HG03460 (cell line): Measurements from ENCODE around the gene PASK.
"Not testable (repeated sequence)": the region's sequence is repeated elsewhere in the genome, so short reads cannot be mapped to it uniquely, and the experiment has no call there.

Experiments
- ATAC-seq: cut with Tn5 transposase; IDR thresholded peaks from one replicate; pipeline ENCODE4 v1.9.1; 2021; ENCODE audit not compliant: unreplicated experiment

The PASK gene

GRCh38 chr2:241109210-241110088 lies 39.8 kb downstream of the PASK start:
- ATAC-seq: no peak

- ATAC-seq: no peak
Measured at GRCh38 chr2:241108271-241109209, 40.7 kb downstream of the PASK start.

- no peak for ATAC-seq
Measured at GRCh38 chr2:241107031-241107783, 42.1 kb downstream of the PASK start.

GRCh38 chr2:241105641-241106040 lies 43.6 kb downstream of the PASK start:
- ATAC-seq: no peak

GRCh38 chr2:241104611-241105010 lies 44.7 kb downstream of the PASK start:
- ATAC-seq: not testable (repeated sequence)

DNA sequence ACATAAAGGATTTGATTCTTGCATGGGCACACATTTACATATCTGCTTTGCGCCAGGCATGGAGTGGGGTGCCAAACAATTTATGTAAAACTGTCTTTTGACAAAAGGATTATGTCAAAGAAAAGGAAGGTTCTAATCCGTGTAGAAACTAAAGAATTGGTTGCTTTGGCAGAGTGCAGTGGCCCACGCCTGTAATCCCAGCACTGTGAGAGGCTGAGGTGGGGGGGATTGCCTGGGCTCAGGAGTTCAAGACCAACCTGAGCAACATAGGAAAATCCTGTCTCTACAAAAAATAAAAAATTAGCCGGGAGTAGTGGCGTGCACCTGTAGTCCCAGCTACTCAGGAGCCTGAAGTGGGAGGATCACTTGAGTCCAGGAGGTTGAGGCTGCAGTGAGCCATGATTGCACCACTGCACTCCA lies 46.1 kb downstream of the PASK start:
- no peak for ATAC-seq

- peak; percentile 76 for ATAC-seq
Measured at GRCh38 chr2:241102239-241102803, 47.0 kb downstream of the PASK start, which contains the start of gene MTERF4. MTERF4 (minus strand) TSS chr2:241102287; CDS start chr2:241102273, 14 bp downstream.

- no peak for ATAC-seq
Measured at GRCh38 chr2:241099246-241099645, 50.0 kb downstream of the PASK start.

DNA sequence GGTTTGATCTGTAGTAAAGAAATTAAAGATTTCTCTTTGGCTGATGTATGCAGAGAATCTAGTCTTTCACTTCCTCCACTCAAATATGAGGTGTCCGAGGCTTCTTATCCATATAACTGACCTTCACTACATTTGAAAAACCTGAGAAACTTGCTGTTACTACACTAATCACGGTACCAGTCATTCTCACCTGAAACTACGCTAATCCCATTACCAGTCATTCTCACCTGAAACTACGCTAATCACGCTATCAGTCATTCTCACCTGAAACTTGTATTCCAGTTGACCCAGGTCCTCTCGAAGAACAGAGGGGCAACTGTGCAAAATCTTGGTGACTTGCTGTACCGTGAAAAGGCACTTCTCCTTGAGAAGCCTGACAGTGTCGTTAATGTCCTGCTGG lies 52.3 kb downstream of the PASK start:
- ATAC-seq: no peak

DNA sequence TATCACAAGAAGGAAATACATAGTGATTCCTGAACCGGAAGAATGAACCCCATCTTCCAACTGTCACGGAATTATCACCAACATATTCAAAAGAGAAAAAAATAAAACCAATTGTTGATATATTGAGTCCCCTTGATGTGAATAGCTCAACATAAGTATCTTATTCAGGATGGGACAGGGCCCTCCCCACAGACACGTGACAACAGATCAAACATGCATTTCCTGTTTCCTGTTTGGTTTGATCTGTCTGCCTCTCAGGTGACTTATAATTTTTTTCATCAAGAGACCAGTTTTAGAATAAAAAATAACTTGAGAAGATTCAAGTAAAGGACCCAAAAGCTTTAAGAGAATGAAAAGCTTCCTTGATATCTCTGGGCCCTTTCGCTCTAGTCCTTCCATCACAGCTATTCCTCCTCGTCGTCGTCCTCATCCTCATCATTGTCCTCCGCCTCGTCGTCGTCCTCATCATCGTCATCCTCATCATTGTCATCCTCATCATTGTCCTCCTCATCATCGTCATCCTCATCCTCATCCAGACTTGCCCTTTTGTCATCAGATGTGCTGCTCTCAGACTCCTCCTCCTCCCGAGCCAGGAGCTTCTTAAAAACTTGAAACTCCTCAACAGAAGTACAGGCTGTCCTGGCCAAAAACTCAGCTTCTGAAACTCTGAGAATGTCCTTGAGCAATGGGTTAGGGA lies 53.5 kb downstream of the PASK start:
- no peak for ATAC-seq

DNA sequence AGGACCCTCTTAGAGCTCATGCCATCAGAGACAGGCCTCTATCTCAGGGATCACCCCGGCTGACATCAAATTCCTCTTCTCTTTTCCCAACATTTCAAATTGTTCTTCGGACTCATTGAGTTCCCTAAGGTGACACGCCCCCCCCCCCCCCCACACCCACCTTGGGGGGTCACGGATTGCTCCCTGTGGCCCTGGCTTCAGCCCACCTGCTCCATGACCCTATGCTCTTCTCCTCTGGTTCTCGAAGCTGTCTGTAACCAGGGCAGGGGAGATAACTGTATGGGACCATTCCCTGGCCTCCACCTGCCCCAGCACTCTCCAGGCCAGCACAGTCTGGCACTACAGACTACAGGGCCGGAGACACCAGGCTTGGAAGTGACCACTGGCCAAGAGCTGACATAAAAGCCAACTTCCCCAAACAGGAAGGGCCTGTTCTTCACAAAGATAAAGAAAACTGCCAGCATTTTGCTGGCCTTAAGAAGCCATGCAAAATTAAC lies 54.3 kb downstream of the PASK start:
- ATAC-seq: no peak

GRCh38 chr2:241094172-241094571 lies 55.1 kb downstream of the PASK start:
- no peak for ATAC-seq

GRCh38 chr2:241093133-241093781 lies 56.0 kb downstream of the PASK start:
- ATAC-seq: not testable (repeated sequence)

GRCh38 chr2:241092677-241093076 lies 56.6 kb downstream of the PASK start:
- ATAC-seq: no peak

- ATAC-seq: no peak
Measured at GRCh38 chr2:241091734-241092445, 57.4 kb downstream of the PASK start.

DNA sequence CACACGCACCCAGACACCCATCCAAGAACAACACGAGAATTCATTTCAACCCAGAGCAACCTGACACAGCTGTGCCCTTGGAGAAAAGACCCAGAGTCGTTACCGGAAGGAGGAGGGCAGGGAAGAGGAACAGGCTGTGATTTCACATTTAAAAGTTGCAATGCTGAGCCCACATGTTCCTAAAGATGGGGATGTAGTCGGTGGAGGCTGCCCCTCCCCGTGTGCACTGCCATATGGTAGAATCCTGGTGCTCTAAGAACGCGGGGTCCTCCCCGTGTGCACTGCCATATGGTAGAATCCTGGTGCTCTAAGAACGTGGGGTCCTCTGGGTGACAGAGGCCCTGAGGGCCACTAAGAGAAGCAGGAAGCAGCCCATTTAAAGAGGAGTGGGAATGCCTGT lies 58.1 kb downstream of the PASK start:
- no peak for ATAC-seq

- ATAC-seq: no peak
Measured at GRCh38 chr2:241088791-241089732, 60.2 kb downstream of the PASK start.

GRCh38 chr2:241088376-241088775 lies 60.9 kb downstream of the PASK start:
- ATAC-seq: peak; percentile 62
